Measurements from ENCODE around the gene PACS1.
"Not testable (repeated sequence)": the region's sequence is repeated elsewhere in the genome, so short reads cannot be mapped to it uniquely, and the experiment has no call there.

- TF ChIP-seq CTCF (IDR thresholded peaks at IDR 0.05; ENCODE audit: low read depth, low read length); EZH2phosphoT487 (IDR thresholded peaks at IDR 0.05; ENCODE audit: low read depth): not testable (repeated sequence)
Measured at GRCh38 chr11:66276619-66277018, 206.5 kb downstream of the PACS1 start.
